Activated CD8-positive, alpha-beta T cell treated with anti-CD3 and anti-CD28 coated beads for 36 hours (primary cell): ENCODE results near the gene TMC5. TPM values are rescaled to one million over a fixed set of nuclear protein-coding genes. Genes with fewer than 3 reads are reported as not detected.

Experiments used
- ATAC-seq: fragments of 200-7000 bp; cut with Tn5 transposase; one replicate; pipeline ENCODE4 v1.10.0; 2021; ENCODE audit warnings: mild to moderate bottlenecking, moderate library complexity
- CTCF ChIA-PET: fragments of 350-600 bp; sonication (Branson Sonifier 250); formaldehyde crosslinking; loops from one replicate; lab custom pipeline; 2021; ENCODE audit warnings: antibody characterized with exemption; lab: Charles Lee
- POLR2A ChIA-PET: fragments of 350-600 bp; sonication (Branson Sonifier 250); formaldehyde crosslinking; loops from one replicate; lab custom pipeline; 2021; ENCODE audit warnings: antibody characterized with exemption; lab: Charles Lee
- DNase-seq: peaks from one replicate; pipeline ENCODE4 v3.0.0-alpha.2; 2020
- H3K27ac Mint-ChIP-seq: one replicate; pipeline ENCODE4 v1.8.0; 2021; ENCODE audit warnings: mild to moderate bottlenecking, mixed read lengths
- H3K27me3 Mint-ChIP-seq: one replicate; pipeline ENCODE4 v1.8.0; 2021; ENCODE audit warnings: mixed read lengths
- H3K36me3 Mint-ChIP-seq: one replicate; pipeline ENCODE4 v1.8.0; 2021; ENCODE audit warnings: low read depth, mixed read lengths
- H3K4me1 Mint-ChIP-seq: one replicate; pipeline ENCODE4 v1.8.0; 2021; ENCODE audit warnings: low read depth, mixed read lengths
- H3K4me3 Mint-ChIP-seq: one replicate; pipeline ENCODE4 v1.8.0; 2021; ENCODE audit warnings: mild to moderate bottlenecking, moderate library complexity, mixed read lengths
- H3K9me3 Mint-ChIP-seq: one replicate; pipeline ENCODE4 v1.8.0; 2021; ENCODE audit warnings: mixed read lengths
- intact Hi-C: fragments of 100-400 bp; cut with micrococcal nuclease; formaldehyde crosslinking; loops from one replicate; pipeline ENCODE4 v1.10.0; 2022
- total RNA-seq, 2 experiments: library from RNA; stranded (reverse); gene quantifications; one replicate each; pipeline ENCODE4 v1.2.3, GENCODE V29; 2021
- TF ChIP-seq, protein P1 (sequence below): fragments of 200-600 bp; IDR thresholded peaks from one replicate; pipeline ENCODE4 v1.8.0; 2022; ENCODE audit warnings: antibody characterized with exemption, mild to moderate bottlenecking

Gene TMC5
- total RNA-seq, 2 experiments from 2014 or later = not detected

DNA sequence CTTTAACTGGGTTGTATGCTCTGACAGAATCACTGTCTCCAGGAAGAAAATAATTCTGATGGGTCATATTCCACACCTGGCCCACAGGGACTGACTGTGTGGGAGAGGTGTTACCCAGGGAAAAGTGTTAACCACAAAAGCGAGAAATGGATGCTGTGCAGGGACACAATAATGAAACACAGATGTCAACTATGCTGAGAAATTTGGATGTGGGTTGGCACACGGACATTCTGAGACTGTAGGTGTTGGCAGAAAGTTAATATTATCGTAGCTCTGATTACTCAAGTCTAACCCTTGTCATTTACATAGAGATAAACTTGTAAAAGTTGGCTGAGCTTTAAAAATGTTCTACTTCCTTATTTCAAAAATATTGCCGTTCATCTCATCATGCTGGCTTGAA lies 19.6 kb downstream of the TMC5 start:
- Mint-ChIP-seq H3K4me1 (no peaks in the 10 kb centered on the region), H3K9me3 (no peaks in the 10 kb centered on the region), H3K27ac (no peak overlapping the region), H3K27me3 (no peaks in the 10 kb centered on the region), H3K4me3 (no peak overlapping the region), H3K36me3 (no peaks in the 10 kb centered on the region)
- DNase-seq (no peak), ATAC-seq (no peak)
- ChIA-PET POLR2A (no interaction called here), CTCF (interaction anchor here (1.8 kb wide), 1 partner anchor 66 kb away, joined by 5 read pairs; no protein-coding TSS in a partner anchor)
- TF ChIP-seq, protein P1, sequence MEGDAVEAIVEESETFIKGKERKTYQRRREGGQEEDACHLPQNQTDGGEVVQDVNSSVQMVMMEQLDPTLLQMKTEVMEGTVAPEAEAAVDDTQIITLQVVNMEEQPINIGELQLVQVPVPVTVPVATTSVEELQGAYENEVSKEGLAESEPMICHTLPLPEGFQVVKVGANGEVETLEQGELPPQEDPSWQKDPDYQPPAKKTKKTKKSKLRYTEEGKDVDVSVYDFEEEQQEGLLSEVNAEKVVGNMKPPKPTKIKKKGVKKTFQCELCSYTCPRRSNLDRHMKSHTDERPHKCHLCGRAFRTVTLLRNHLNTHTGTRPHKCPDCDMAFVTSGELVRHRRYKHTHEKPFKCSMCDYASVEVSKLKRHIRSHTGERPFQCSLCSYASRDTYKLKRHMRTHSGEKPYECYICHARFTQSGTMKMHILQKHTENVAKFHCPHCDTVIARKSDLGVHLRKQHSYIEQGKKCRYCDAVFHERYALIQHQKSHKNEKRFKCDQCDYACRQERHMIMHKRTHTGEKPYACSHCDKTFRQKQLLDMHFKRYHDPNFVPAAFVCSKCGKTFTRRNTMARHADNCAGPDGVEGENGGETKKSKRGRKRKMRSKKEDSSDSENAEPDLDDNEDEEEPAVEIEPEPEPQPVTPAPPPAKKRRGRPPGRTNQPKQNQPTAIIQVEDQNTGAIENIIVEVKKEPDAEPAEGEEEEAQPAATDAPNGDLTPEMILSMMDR = no peak
- intact Hi-C loops = no loop called here

DNA sequence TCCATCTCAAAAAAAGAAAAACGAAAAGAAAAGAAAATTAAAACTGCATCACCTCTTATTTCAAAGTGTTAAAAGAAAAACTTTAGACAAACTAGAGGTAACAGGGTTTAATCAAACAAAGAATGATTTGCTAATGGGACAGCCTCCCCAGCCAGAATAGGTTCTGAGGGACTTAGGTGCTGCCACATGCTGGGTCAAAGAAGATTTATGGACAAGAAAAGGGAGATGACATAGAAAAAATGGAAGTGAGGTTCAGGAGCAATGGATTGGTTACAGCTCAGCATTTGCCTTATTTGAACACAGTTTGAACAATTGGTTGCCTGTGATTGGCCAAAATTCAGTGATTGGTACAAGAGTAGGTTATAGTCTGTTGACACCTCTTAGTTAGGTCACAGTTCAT lies 21.1 kb downstream of the TMC5 start:
- TF ChIP-seq, protein P1 = no peak
- POLR2A ChIA-PET = no interaction called here
- intact Hi-C loops = no loop called here
- no peak overlapping the region for H3K27ac Mint-ChIP-seq
- ATAC-seq = no peak
- H3K4me3 Mint-ChIP-seq = no peak overlapping the region
- H3K9me3 Mint-ChIP-seq = no peaks in the 10 kb centered on the region
- no peaks in the 10 kb centered on the region for H3K4me1 Mint-ChIP-seq
- peaks cover 4% of the 10 kb centered on the region for H3K27me3 Mint-ChIP-seq
- no peak for DNase-seq
- CTCF ChIA-PET = no interaction called here
- H3K36me3 Mint-ChIP-seq = no peaks in the 10 kb centered on the region

DNA sequence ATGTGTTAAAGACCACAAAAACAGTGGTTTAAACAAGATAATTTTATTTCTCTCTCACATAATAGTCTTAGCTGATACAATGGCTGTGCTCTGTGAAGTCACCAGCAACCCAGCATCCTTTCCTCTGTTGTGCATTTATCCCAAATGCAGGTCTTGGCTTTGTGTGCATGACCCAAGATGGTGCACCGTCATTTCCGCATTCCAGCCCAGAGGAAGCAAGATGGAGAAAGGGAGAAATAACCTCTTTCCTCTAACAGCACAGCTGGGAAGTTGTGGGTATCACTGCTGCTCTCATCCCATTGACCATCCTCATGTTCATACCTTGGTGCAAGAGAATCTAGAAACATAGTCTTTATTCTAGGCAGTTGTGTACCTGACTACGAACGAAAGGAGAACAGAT lies 21.8 kb downstream of the TMC5 start:
- ATAC-seq (no peak), DNase-seq (no peak)
- H3K4me3 Mint-ChIP-seq = no peak overlapping the region
- H3K4me1 Mint-ChIP-seq = no peaks in the 10 kb centered on the region
- no peak overlapping the region for H3K27ac Mint-ChIP-seq
- TF ChIP-seq, protein P1 = no peak
- ChIA-PET CTCF (no interaction called here), POLR2A (no interaction called here)
- intact Hi-C loops = no loop called here
- H3K27me3 Mint-ChIP-seq = peaks cover 4% of the 10 kb centered on the region
- H3K36me3 Mint-ChIP-seq = no peaks in the 10 kb centered on the region
- no peaks in the 10 kb centered on the region for H3K9me3 Mint-ChIP-seq

DNA sequence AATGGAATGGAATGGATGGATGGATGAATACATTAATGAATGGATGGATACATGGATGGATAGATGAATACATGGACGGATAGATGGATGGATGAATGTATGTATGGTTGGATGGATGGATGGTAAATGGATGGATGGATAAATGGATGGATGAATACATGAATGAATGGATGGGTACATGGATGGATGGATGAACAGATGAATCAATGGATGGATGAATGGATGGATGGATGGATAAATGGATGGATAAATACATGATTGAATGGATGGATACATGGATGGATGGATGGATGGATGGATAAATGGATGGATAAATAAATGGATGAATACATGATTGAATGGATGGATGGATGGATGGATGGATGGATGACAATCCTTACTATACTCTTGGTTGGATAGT lies 26.0 kb downstream of the TMC5 start:
- POLR2A ChIA-PET = no interaction called here
- Mint-ChIP-seq H3K27me3 (peaks cover 7% of the 10 kb centered on the region), H3K4me1 (no peaks in the 10 kb centered on the region), H3K27ac (no peak overlapping the region), H3K4me3 (no peak overlapping the region), H3K36me3 (no peaks in the 10 kb centered on the region), H3K9me3 (no peaks in the 10 kb centered on the region)
- DNase-seq (no peak), ATAC-seq (no peak)
- CTCF ChIA-PET = no interaction called here
- intact Hi-C loops = no loop called here
- TF ChIP-seq, protein P1 = no peak

DNA sequence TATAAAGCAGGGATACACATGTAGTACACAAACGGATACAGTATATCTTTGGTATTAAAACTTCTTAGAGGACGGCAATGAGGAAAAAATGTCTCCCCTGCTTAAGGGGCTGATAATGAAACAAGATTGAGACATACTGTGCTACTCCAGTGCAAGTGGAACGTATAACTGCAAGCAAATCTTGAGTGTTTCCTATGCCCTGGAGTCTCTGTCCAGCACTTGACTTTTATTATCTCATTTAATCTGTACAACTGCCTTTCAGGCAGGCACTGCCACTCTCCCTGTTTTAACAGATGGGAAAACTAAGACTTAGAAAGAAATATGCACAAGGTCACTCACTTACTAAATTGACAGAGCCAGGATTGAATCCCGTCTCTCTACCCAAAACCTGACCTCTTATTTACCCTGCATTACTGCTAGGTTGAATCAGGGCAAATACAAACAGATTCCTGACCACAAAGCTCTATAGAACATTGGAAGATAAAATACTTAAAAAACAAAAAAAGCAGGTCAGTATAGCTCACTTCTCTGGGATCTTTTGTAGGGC lies 28.7 kb downstream of the TMC5 start:
- H3K4me1 Mint-ChIP-seq = no peaks in the 10 kb centered on the region
- TF ChIP-seq, protein P1 = no peak
- H3K27ac Mint-ChIP-seq = no peak overlapping the region
- H3K4me3 Mint-ChIP-seq = no peak overlapping the region
- ATAC-seq = no peak
- no peaks in the 10 kb centered on the region for H3K36me3 Mint-ChIP-seq
- peaks cover 10% of the 10 kb centered on the region for H3K27me3 Mint-ChIP-seq
- no peaks in the 10 kb centered on the region for H3K9me3 Mint-ChIP-seq
- POLR2A ChIA-PET = no interaction called here
- intact Hi-C loops = no loop called here
- CTCF ChIA-PET = interaction anchor here (1.0 kb wide), 1 partner anchor 267 kb away, joined by 3 read pairs; no protein-coding TSS in a partner anchor
- no peak for DNase-seq
